DOHH2 (cell line): ENCODE data around the gene TAPBPL.

ENCODE experiments used
- CTCF ChIP-seq: fragments of 200-600 bp; sonication (generic); IDR thresholded peaks from one replicate; pipeline ENCODE4 v1.5.1; 2014; ENCODE audit warnings: antibody characterized with exemption, mild to moderate bottlenecking, low read depth, low read length; ENCODE audit not compliant: poor library complexity, severe bottlenecking
- EZH2phosphoT487 ChIP-seq: fragments of 200-600 bp; sonication (generic); IDR thresholded peaks from 2 replicates; pipeline ENCODE4 v1.6.1; 2017; ENCODE audit warnings: borderline replicate concordance, mild to moderate bottlenecking, antibody characterized with exemption, low read length, moderate library complexity, mixed read lengths

GRCh38 chr12:6435961-6436715 lies 15.7 kb upstream of the TAPBPL start:
- no peak for TF ChIP-seq CTCF
- TF ChIP-seq EZH2phosphoT487 = no peak
